HL-60 (cell line): ENCODE measurements around the gene CAV3.

Source experiments
- GABPA ChIP-seq: IDR thresholded peaks from 2 replicates; pipeline ENCODE4 v1.6.1; 2012; ENCODE audit warnings: low read depth
- POLR2AphosphoS5 ChIP-seq: IDR thresholded peaks from 2 replicates; pipeline ENCODE4 v1.6.1; 2012; ENCODE audit warnings: low read depth
- REST ChIP-seq: IDR thresholded peaks from 2 replicates; pipeline ENCODE4 v1.6.1; 2012; ENCODE audit warnings: low read depth; ENCODE audit not compliant: insufficient replicate concordance
- SPI1 ChIP-seq: IDR thresholded peaks from 2 replicates; pipeline ENCODE4 v1.6.1; 2012; ENCODE audit warnings: low read depth, mild to moderate bottlenecking, borderline replicate concordance
- TF ChIP-seq, protein P1 (sequence below): IDR thresholded peaks from one replicate; pipeline ENCODE4 v1.5.1; 2011; ENCODE audit warnings: low read length, control low read depth, inconsistent platforms; ENCODE audit not compliant: insufficient read depth

GRCh38 chr3:8777201-8777977 lies 43.8 kb downstream of the CAV3 start:
- TF ChIP-seq, protein P1, sequence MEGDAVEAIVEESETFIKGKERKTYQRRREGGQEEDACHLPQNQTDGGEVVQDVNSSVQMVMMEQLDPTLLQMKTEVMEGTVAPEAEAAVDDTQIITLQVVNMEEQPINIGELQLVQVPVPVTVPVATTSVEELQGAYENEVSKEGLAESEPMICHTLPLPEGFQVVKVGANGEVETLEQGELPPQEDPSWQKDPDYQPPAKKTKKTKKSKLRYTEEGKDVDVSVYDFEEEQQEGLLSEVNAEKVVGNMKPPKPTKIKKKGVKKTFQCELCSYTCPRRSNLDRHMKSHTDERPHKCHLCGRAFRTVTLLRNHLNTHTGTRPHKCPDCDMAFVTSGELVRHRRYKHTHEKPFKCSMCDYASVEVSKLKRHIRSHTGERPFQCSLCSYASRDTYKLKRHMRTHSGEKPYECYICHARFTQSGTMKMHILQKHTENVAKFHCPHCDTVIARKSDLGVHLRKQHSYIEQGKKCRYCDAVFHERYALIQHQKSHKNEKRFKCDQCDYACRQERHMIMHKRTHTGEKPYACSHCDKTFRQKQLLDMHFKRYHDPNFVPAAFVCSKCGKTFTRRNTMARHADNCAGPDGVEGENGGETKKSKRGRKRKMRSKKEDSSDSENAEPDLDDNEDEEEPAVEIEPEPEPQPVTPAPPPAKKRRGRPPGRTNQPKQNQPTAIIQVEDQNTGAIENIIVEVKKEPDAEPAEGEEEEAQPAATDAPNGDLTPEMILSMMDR: no peak
- TF ChIP-seq POLR2AphosphoS5: no peak
- TF ChIP-seq REST: no peak
- no peak for TF ChIP-seq GABPA
- no peak for TF ChIP-seq SPI1
